Right renal pelvis (tissue), 4 donors: Measurements from ENCODE around the gene LMO1. TPM values are rescaled to one million over a fixed set of nuclear protein-coding genes. Genes with fewer than 3 reads are reported as not detected.
A peak's percentile ranks its signal among the peaks of the same experiment; 100 is the strongest.

Experiments
- DNase-seq, 4 donors: peaks; one replicate each; pipeline ENCODE4 v3.0.0-alpha.2; 2013; ENCODE audit warnings: low read depth in 4 of 4, low spot score in 3 of 4, missing footprints in 1 of 4
- polyA plus RNA-seq, 4 donors: library from polyadenylated mRNA; unstranded; fragments of 120-200 nt; gene quantifications; one replicate each; pipeline ENCODE4 v1.2.1, GENCODE V29; 2013; ENCODE audit not compliant: insufficient read length in 4 of 4

Gene LMO1
- polyA plus RNA-seq, 4 donors: 0.19 to 0.78 (median 0.59) TPM

DNA sequence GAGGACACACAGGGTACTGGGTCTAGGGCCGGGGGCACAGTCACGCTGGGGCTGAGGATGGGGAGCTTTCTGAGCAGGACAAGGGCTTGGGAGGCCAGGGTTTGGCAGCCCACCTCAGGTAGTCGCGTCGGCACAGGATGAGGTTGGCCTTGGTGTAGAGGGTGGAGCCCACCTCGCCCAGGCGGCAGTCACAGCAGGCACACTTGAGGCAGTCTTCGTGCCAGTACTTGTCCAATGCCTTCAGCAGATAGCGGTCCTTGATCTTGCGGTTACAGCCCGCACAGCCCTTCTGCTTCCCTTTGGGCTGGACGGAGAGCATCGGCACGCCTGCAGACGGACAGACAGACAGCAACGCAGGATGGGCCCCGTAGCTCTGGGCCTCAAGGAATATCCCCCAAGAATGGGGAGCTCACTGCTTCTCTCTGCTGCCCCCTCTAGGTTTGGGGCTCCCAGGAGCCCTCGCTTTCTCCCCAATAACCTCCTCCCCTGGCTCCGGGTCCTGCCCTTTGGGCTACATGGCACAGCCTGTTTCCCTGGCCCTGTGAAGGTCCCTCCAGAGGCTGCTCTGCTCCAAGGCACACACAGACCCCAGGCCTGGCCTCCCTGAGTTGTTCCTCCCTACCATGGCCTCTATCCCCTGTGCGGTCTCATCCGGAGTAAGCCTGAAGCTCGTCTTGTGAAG lies 33.4 kb downstream of the LMO1 start:
- no peak for DNase-seq

DNA sequence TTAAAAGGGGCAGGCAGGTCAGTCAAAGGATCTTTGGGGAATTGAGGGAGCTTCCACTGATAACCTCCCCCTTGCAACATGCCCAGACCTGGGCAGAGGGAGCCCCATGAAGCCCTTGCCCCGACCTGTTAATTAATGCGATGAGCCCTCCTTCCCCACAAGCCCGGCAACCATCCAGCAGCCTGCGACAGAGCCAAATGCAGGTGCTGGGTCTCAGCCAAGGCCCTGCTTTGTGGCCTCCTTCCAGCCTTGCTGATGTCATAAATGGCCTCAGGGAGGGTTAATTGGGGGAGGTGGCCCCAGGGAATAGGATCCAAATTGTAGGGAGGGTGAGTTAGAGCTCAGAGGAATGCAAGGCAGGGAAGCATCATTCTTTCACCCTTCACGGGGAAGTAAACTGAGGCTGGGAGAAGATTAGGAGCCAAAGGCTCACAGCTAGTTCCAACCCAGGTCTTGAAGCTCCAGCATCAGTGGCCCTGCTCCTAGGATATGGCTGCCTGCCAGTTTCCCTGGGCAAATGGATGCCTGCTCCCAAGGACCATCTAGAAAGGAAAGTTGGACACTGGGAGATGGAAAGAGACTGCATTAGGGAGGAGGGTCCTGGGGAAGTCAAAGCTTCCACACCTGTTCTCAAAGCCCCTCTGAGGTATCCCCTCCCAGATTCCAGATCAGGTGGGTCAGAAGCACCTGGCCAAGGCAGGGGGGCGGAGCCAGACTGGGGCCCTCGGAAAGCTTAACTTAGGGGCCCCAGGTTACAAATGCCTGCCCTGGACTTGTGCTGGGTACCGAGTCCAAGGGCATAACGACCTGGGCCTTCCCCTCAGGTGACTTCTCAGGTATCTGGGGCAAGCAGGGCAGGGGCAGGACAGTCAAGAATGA lies 34.1 kb downstream of the LMO1 start:
- no peak for DNase-seq

DNA sequence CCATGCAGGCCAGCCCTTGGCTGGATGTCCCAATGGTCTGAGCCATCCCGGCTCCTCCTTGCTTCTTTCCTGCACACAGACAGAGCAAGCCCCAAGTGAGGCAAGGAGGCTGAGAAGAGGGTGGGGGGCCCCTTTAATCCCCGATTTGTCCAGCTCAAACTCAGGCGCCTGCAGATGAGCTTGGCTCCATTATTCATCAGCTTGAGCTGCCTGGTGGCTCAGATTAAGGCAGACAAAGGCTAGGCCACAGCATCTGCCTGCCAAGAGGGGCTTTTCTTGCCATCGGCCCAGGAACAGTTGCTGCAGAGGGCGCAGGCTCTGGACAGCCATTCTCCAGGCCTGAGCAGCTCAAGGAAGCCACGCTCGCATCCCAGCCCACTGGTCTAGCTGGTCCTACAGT lies 35.4 kb downstream of the LMO1 start:
- no peak for DNase-seq

DNA sequence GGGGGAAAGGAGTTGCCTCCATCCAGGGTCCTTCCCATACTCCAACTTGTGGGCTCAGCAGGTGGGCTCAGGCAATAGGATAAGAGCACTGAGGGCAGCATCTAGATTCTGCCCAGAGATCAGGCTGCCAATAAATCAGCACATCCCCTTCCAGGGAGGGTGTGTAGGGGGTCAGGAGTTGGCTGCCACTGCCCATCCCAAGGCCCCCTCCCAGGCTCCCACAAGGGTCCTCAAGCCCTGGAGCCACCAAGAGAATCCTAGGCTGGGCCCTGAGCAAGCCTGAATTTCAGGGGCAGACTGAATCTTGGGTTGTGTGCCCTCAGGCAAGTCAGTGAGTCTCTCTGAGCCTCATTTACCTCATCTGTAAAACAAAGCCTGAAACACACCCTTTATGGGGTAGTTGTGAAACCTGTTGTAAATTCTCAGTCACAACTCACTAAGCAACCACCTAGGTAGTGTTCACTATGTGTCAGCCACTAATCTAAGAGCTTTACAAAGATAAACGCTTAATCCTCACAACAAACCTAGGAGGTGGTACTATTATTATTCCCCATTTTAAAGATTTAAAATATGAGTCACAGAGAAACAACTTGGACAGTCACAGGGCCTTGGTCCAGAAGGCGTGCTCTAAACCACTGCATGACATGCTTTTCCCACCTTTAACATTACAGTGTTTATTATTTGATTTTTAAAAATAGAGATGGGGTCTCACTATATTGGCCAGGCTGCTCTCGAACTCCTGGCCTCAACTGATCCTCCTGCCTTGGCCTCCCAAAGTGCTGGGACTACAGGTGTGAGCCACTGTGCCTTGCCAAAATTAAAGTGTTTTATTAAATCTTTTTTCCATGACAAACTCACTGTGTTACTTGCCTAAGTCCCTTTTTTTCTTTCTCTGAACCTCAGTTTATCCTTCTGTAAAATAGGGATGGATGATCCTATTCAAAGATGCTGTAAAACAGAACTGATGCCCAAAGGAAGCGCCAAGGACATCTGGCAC lies 36.2 kb downstream of the LMO1 start:
- no peak for DNase-seq

DNA sequence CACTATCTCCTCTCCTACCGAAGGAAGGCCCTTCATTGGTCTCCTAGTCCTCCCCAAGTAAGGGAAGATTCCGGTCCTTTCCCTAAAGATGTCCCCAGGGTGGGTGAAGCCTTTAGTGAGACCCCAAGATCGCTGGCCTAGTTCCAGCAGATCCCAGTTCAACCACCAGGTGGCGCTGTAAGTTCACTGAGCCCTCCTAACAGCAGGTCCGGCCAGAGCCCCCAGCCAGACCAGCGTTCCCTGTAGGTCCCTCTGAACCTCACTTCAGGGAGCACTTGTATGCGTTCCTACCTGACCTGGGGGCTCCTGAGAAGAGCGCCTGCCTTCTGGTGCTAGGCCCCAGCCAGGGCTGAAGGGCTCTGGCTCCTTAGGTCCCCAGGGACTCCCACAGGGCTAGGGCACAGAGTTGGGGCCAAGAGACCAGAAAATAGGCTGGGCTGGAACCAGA lies 38.1 kb downstream of the LMO1 start:
- peak; percentile 44 to 68 (median 60) for DNase-seq

DNA sequence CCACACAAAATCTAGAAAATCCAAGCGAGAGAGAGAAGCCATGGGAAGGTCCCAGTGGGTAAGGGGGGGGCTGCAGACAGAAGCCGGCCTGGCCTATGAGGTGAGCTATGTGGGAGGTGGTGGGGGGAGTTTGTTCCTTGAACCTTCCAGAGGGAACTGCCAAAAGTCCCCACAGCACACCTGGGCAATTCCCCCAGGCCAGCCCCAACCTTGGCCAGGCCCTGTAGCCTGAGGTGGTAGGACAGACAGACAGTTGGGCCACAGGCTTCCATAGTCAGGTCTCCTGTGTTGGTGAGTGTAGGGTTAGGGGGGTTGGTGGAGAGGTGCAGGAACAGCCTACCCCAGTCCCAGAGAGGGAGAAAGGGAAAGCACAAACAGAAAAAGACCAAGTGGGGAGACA lies 39.0 kb downstream of the LMO1 start:
- DNase-seq: no peak

DNA sequence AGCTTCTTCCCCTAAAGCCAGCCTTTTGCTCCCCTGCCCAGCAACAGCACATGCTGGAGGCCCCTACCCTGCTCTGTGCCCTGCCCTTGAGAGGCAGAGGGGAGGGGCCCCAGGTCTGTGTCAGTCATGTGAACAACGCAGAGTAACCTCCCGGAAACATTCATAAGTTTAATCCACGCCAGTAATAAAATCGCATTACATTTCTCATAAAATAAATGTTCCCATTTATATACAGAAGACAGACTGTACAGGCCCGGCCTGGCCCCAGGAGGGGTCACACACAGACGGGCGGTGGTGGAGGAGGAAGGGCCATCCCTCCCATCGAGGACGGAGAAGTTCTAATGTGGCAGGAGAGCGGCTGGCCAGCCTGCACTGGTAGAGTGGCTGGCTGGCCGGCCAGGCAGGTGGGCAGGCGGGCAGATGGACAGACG lies 39.5 kb downstream of the LMO1 start:
- no peak for DNase-seq

DNA sequence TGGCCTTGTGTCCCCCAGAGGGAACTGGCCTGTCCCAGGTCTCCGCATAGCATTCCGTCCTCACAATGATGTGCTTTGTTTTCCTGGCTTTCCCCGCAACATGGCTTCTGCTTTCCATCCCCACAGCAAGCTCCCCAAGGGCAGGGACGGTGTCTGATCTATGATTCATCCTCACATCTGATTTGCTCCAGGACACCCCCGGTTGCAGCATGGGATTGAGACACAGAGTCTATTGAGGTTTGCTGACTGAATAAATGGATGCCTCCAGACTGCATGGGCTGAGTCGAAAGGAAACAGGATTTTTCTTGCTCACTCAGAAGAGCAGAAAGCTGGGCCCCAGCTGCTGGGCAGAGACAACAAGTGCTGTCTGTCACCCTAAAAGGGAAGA lies 40.2 kb downstream of the LMO1 start:
- no peak for DNase-seq

DNA sequence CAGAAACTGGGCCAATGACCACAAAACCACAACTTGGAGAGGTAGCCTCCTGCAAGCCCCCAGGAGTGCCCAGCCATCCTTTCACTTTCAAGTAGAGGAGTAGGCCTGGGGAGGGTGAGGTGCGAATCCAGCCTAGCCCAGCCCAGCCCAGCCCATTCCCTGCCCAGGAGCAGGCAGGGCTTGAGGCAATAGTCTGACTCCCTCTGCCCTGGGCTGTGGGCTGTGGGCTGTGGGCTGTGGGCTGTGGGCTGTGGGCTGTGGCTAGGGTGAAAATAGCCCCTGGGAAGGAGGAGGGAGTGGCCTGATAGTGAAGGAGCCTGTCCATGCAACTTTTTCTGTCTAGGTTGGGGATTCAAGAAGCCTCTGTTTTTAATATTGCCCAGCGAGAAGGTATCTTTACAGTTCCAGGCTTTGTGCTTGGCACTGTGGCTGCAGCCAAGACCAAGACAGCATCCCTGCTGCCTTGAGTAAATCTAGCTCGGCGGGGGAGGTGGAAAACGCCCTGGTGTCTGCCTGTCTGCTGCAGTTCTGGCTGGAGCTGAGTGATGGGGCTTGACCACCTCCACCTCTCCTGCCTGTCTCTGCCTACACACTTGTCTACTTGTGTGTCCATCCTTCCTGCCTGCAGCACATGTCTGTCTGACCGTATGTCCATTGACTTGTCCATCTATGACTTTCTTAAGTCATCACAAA lies 40.7 kb downstream of the LMO1 start:
- no peak for DNase-seq

DNA sequence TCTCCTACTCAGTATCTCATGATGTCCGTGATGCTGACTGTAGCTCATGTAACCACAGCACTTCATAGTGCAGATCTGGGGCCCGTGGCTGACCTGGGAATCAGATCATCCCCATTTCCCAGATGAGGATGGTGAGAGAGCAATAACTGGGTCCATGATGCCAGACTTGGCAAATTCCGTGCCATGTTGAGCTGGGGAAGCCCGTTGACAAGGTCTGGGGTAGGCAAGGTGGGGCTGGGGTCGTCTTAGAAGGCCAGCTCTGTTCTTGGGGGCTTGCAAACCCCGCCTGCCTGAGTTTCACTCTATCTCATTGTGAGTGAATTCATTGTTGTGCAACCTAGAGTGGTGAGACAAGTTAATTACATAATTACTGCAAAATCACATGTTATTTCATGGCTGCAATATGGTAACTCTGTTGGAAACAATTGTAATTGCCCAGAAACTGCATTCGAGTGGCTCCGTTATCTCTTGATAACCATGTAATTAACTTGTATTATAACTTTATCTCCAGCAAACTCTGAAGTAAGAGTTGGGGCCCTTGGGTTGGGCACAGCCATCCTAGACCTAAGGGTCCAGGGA lies 41.7 kb downstream of the LMO1 start:
- DNase-seq: no peak

DNA sequence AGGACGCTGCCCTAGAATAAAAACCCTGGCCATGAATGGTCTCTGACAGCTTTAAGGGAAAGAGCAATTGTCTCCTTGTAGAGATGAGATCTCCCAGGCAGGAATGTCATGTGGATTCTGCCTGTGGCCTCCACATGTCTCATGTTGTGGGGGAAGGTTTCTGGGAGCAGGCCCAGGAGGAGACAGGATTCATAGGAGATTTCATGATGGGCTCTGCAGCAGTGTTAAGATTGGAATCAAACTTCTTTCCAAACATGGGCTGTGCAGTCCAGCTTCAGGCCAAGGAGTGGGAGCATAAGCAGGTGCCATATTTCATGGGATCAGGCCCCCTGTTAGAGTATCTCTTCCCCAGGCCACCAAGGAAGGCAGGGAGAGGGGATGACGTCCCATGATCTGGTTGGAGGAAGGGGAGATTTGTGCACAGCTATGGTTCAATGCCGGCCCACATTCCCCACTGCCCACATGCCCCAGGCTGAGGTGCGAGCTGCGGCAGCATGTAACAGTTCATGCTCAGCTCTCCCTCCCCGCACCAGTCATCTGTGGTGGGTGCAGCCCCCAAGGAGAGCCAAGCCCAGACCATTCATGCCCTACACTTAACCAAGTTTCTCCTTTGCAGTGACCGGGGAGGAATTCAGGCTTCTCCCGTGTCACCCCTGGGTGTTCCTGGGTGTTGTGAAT lies 42.5 kb downstream of the LMO1 start:
- no peak for DNase-seq

DNA sequence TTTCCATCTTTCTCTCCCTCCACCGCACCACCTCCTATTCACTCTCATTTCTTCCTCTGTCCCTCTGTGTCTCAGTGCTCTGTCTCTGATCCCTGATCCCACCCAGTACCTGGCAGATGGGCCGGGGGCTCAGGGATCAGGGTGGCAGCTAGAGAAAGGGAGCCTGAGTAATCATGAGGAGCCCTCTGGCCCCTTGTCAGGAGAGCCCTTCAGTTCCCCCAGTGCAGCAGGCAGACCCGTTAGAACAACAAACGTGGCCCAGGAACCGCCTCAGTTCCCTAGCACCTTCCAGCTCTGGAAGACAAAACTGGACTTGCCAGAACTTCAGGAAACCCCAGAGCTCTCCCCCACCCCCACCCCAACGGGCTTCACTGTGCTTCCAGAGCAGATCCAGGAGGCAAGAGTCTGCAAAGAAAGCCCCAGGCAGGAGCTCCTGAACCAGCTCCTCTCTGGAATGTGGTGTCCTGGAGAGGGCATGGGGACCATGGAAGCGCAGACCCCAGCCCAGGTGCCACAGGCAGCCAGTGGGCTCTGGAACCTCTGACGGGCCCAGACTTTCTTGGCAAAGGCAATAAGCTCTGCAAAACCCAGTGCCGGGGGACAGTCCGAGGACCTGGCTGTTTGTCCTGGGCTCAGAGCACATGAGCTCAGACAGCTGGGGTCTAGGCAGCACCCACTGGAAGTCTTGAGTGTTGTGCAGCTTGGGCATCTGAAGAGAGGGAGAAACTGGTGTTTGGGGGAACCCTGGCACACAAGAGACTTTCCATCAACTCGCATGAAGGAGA lies 43.2 kb downstream of the LMO1 start:
- no peak for DNase-seq

DNA sequence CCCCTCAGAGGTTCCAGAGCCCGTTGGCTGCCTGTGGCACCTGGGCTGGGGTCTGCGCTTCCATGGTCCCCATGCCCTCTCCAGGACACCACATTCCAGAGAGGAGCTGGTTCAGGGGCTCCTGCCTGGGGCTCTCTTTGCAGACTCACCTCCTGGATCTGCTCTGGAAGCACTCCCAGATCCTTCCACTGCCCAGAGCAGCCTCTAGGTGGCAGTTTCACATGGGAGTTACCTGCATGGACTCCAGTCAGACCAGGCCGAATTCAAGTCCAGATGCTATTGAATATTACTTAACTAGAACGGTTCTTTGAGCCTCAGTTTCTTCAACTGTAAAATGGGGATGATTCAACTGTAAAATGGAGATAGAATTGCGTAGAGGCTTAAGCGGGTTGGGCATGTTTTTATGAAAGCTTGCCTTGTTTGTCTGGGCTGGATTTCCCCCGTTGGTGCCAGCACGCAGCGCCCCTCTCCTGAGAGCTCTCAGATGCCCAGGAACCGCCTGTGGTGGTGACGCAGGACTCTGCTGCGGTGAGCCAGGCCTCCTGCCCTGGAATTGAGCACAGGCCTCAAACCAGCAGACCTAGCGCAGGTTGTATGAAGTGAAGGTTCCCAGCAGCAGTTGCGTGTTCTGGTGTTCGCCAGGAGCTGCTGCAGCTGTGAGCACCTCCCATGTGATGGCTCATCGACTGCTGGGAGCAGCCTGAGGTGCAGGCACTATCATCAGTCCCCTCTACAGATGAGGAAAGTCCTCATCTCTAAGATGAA lies 44.2 kb downstream of the LMO1 start:
- no peak for DNase-seq

DNA sequence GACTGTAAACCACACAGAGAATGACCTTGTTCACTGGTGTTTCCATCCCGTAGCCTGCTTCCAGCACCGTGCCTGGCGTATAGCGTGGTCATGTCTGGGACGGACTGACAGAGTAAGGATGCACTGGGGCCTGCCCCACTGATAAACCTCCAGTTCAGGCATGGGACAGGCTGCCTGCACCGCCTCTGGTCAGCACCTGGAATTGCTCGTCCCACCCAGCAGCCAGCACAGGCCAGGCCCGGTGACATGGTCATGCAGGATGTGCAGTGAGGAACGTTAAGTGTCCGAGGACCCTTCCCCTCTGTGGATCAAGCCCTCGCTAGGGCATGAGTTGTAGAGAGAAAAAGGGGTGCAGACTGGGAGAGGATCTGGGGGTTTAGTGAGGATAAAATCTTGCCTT lies 44.8 kb downstream of the LMO1 start:
- no peak for DNase-seq

DNA sequence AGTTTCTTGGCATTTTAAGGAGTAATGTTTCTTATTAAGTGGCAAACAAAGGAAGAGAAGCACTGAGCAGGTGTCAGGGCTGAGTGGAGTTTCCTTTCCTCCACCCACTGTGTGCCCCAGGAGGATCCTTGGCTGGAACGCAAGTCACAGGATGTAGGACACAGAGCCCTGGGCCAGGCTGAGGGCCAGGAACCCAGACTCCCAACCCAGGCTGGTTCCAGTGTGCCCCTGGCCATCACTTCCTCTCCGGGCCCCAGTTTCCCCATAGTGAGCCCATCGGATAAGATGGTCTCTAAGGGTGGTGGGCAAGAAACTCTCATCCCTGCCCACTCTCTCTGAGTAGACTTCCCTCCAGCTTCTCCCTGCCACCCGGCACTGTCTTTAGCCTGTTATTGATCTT lies 45.3 kb downstream of the LMO1 start:
- DNase-seq: no peak

DNA sequence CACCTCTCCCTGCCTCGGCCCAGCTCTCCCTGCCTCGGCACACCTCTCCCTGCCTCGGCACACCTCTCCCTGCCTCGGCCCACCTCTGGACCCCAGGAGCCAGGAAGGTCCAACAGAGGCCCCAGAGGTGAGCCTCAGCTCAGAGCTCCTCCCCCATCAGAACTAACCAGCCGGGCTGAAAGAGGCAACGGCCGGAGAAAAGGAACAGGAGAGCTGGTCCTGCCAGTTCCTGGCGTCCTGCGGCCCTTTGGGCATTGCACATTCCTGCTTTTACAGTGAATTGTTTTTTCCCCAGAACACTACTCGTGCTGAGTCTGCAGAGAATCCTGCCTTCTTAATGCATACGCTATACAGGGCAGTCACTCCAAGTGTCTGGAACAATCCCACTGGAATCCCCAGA lies 45.8 kb downstream of the LMO1 start:
- no peak for DNase-seq

DNA sequence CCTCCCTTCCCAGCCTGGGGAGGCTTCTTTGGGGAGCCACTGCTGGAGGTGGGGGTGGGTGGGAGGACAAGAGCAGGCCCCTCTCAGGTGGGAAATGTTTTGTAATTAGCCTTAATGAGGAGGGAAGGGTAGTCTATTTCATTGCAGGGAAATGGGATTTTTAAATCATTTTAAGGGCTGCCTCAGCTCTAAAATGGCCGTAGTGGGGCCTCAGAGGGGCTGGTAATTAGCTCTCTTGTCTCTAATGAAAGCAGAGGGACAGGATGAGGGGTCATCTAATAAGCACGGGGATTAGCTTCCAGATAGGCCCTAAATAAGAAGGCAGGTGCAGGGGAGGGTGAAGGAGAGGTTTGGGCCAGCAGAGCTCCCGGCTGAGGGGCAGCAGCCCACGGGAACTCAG lies 46.5 kb downstream of the LMO1 start:
- DNase-seq: no peak

DNA sequence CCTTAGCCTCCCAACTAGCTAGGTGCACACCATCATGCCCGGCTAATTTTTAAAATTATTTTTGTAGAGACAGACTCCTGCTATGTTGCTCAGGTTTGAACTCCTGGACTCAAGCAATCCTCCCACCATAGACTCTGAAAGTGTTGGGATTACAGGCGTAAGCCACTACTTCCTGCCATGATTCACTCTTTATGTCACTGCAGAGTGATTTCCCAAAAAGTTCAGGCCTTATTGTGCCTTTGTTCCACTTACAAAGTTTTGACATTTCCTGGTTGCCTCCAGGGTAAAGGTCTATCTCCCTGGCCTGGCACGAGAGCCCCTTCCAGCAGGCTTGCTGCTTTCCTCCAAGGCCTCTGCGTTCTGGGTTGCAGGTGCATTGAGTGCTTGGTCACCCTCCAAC lies 50.3 kb downstream of the LMO1 start:
- no peak for DNase-seq
